NT2/D1 (cell line): ENCODE results near the gene SLC6A18.

Experiments used
- DNase-seq: peaks from one replicate; pipeline ENCODE4 v3.0.0-alpha.2; 2011; ENCODE audit warnings: low read depth, low spot score
- H3K27me3 ChIP-seq: 2 replicates; pipeline ENCODE4 v1.6.0; 2011; ENCODE audit warnings: mild to moderate bottlenecking; ENCODE audit not compliant: insufficient read length, insufficient read depth
- H3K36me3 ChIP-seq: 2 replicates; pipeline ENCODE4 v1.6.1; 2011; ENCODE audit warnings: mild to moderate bottlenecking, low read length, mixed read lengths; ENCODE audit not compliant: insufficient read depth, insufficient read length
- H3K4me1 ChIP-seq: 2 replicates; pipeline ENCODE4 v1.5.1; 2011; ENCODE audit not compliant: insufficient read depth, insufficient read length
- H3K4me3 ChIP-seq: 2 replicates; pipeline ENCODE4 v1.5.1; 2011; ENCODE audit warnings: low read depth; ENCODE audit not compliant: insufficient read length
- H3K9ac ChIP-seq: 2 replicates; pipeline ENCODE4 v1.6.0; 2011; ENCODE audit warnings: low read depth; ENCODE audit not compliant: insufficient read length
- H3K9me3 ChIP-seq: 2 replicates; pipeline ENCODE4 v1.5.1; 2011; ENCODE audit warnings: mild to moderate bottlenecking, low read length; ENCODE audit not compliant: insufficient read depth
- SUZ12 ChIP-seq: IDR thresholded peaks from 2 replicates; pipeline ENCODE4 v1.6.1; 2011; ENCODE audit not compliant: insufficient read length, insufficient read depth; ENCODE audit errors: extremely low read depth
- YY1 ChIP-seq: IDR thresholded peaks from 2 replicates; pipeline ENCODE4 v1.6.1; 2011; ENCODE audit not compliant: insufficient read length, insufficient read depth
- ZNF274 ChIP-seq: IDR thresholded peaks from 2 replicates; pipeline ENCODE4 v1.6.1; 2011; ENCODE audit warnings: mild to moderate bottlenecking, low read depth, low read length

Gene SLC6A18, protein sequence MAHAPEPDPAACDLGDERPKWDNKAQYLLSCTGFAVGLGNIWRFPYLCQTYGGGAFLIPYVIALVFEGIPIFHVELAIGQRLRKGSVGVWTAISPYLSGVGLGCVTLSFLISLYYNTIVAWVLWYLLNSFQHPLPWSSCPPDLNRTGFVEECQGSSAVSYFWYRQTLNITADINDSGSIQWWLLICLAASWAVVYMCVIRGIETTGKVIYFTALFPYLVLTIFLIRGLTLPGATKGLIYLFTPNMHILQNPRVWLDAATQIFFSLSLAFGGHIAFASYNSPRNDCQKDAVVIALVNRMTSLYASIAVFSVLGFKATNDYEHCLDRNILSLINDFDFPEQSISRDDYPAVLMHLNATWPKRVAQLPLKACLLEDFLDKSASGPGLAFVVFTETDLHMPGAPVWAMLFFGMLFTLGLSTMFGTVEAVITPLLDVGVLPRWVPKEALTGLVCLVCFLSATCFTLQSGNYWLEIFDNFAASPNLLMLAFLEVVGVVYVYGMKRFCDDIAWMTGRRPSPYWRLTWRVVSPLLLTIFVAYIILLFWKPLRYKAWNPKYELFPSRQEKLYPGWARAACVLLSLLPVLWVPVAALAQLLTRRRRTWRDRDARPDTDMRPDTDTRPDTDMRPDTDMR

DNA sequence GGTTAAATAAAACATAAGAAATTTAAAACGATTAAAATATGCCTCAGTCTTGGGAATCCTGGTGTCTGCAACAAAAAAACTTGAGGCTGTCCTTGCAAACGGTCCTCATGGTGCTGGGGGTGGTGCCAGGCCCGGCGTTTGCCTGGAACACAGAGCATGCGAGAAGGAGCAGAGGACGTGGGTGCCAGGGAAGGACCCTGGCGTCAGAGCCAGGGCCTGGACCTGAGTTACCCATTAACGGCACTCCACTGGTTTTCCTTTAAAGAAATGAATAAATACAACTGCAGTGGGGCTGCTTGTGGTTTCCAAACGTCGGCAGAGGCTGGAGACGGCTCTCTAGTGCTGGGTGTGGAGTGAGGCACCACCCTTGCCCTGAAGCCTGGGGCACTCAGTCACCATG is at the start of gene SLC6A18:
SLC6A18 (plus strand) TSS at position 301 of the 400 bp plus-strand sequence; CDS start at position 398, 97 bp downstream.
- no peak for TF ChIP-seq SUZ12
- TF ChIP-seq ZNF274 = no peak
- no peak for TF ChIP-seq YY1
- H3K27me3 ChIP-seq = no peaks in the 10 kb centered on the region

GRCh38 chr5:1175801-1176472 is 49.2 kb upstream of the SLC6A18 start:
- Histone ChIP-seq H3K4me3 (no peak overlapping the region), H3K27me3 (peaks cover 3% of the 10 kb centered on the region), H3K36me3 (no peaks in the 10 kb centered on the region), H3K9me3 (peaks cover 7% of the 10 kb centered on the region; the same call in 1 of the 2 replicates), H3K9ac (no peak overlapping the region), H3K4me1 (no peaks in the 10 kb centered on the region)
- TF ChIP-seq YY1 (no peak), SUZ12 (no peak), ZNF274 (no peak)
- no peak for DNase-seq

More for the DNA sequence above, at the start of gene SLC6A18:
- H3K9me3 ChIP-seq = no peaks in the 10 kb centered on the region
- H3K36me3 ChIP-seq = no peaks in the 10 kb centered on the region
- H3K4me1 ChIP-seq = peaks cover 2% of the 10 kb centered on the region
- no peak for DNase-seq
- H3K4me3 ChIP-seq = no peak within 1 kb of the TSS
- peak within 1 kb of the TSS; percentile 32 for H3K9ac ChIP-seq

DNA sequence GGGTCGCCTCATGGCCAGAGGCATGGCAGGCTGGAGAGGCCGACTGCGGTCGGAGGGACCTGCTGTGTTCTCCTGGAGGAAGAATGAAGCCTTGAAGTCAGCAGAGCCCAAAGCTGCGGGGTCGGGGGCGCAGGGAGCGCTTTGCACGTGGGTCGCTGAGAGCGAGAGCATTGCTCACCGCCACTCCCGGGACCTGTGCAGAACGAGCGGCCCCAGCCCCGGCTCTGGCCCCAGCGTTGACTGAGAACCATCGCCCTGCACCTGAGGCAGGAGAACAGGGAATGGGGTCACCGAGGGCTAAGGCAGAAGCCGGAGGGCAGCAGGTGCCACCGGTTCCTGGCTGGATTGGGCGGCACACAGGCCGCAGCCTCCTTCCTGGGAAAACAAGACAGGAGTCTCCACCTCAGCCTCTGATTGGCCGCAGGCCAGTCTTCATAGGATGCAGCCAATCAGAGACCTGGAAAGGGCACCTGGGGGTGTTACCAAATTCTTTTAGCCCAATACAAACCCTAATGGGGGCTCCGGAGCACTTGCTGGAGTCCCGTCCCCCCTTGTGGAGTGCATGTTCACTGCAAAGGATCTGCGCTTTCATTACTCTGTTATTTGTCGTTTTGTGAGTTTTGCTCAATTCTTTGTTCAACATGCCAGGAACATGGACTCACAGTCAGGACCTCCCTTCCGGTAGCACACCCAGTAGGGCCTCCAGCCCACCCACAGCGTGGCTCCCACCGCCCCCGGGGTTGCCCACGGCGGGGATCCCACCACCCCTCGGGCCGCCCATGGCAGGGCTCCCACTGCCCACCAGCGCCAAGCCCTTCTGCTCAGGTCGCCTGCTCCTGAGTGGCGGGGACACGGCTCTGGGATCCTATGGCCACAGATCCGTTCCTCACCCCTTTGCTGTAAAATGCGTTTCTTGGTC is 48.4 kb upstream of the SLC6A18 start:
- peaks cover 7% of the 10 kb centered on the region; the same call in 1 of the 2 replicates for H3K9me3 ChIP-seq
- H3K4me1 ChIP-seq = peaks cover 3% of the 10 kb centered on the region
- no peak overlapping the region for H3K4me3 ChIP-seq
- H3K27me3 ChIP-seq = peaks cover 3% of the 10 kb centered on the region
- H3K36me3 ChIP-seq = no peaks in the 10 kb centered on the region
- TF ChIP-seq YY1 (no peak), ZNF274 (no peak), SUZ12 (no peak)
- H3K9ac ChIP-seq = no peak overlapping the region
- DNase-seq = no peak

DNA sequence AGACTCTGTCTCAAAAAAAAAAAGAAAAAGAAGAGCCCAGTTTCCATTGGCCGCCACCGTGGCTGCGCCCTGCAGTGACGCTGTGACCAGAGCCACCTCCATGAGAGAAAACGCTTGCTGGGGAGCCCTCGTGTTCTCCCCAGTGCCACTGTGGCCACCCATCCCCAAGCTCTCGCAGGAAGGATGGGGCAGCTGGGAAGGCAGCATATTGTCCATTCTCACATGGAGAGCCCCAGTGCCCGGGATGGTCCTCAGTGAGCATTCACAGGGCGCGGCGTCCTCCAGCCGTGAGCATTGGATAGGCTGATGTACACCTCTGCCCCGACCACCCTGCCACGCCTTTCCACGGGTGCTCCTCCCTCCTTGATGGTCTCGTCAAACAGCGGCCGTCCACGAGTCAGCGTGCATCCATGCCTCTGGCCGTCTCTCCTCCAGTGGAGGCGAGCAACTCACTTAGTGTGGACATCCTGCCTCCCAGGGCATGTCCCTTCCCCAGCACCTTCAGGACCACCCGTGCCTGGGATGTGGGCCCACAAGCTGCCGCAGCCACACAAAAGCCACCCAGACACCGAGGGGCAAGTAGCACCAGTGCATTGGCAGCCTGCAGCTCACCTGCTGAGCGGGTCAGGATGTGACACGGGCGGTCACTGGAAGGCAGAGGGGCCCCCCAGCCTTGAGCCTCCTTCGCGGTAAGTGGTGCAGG is 47.2 kb upstream of the SLC6A18 start:
- no peak for DNase-seq
- H3K9me3 ChIP-seq = peaks cover 7% of the 10 kb centered on the region; the same call in 1 of the 2 replicates
- H3K36me3 ChIP-seq = no peaks in the 10 kb centered on the region
- H3K27me3 ChIP-seq = peaks cover 3% of the 10 kb centered on the region
- no peak overlapping the region for H3K9ac ChIP-seq
- H3K4me3 ChIP-seq = no peak overlapping the region
- TF ChIP-seq SUZ12 (no peak), ZNF274 (no peak), YY1 (no peak)
- H3K4me1 ChIP-seq = peaks cover 7% of the 10 kb centered on the region

GRCh38 chr5:1178529-1179382 is 46.4 kb upstream of the SLC6A18 start:
- TF ChIP-seq SUZ12 = no peak
- no peak for TF ChIP-seq ZNF274
- TF ChIP-seq YY1 = no peak
- no peak for DNase-seq
- H3K36me3 ChIP-seq = no peaks in the 10 kb centered on the region

GRCh38 chr5:1179383-1179715 is 45.8 kb upstream of the SLC6A18 start:
- TF ChIP-seq YY1 (no peak), SUZ12 (no peak), ZNF274 (no peak)
- Histone ChIP-seq H3K36me3 (no peaks in the 10 kb centered on the region), H3K4me3 (no peak overlapping the region), H3K27me3 (no peaks in the 10 kb centered on the region), H3K9ac (no peak overlapping the region), H3K9me3 (peaks cover 7% of the 10 kb centered on the region; the same call in 1 of the 2 replicates), H3K4me1 (peaks cover 7% of the 10 kb centered on the region)
- no peak for DNase-seq

More at GRCh38 chr5:1178529-1179382, 46.4 kb upstream of the SLC6A18 start:
- Histone ChIP-seq H3K27me3 (peaks cover 3% of the 10 kb centered on the region), H3K4me3 (no peak overlapping the region), H3K9ac (no peak overlapping the region), H3K9me3 (peaks cover 7% of the 10 kb centered on the region; the same call in 1 of the 2 replicates), H3K4me1 (peaks cover 7% of the 10 kb centered on the region)
